ENCODE measurements around the gene CYTH4. TPM values are rescaled to one million over a fixed set of nuclear protein-coding genes. Genes with fewer than 3 reads are reported as not detected.
A peak's percentile ranks its signal among the peaks of the same experiment; 100 is the strongest.

Gene CYTH4
- total and polyA plus RNA-seq, 2 of the 13 experiments (the other 11 are each of a cell fraction or from before 2014, with no cell fraction given), result not detected

GRCh38 chr22:37267135-37267587, 15.1 kb upstream of the CYTH4 start (continued):
- TF ChIP-seq AKNA (CRISPR knock-in tag; IDR thresholded peaks at IDR 0.05; ENCODE audit: borderline replicate concordance), result no peak
- peak; percentile 61 for TF ChIP-seq RFX3 (CRISPR knock-in tag; IDR thresholded peaks at IDR 0.05)
- TF ChIP-seq ZNF589 (CRISPR knock-in tag; conservative IDR thresholded peaks at IDR 0.05), result no peak
- peak; percentile 45; the same call in 1 of the 2 replicates for TF ChIP-seq RAD21 (CRISPR knock-in tag; IDR thresholded peaks at IDR 0.05)
- no peak for TF ChIP-seq SATB2 (CRISPR knock-in tag; IDR thresholded peaks at IDR 0.05)
- peak; percentile 66 for TF ChIP-seq STAG1 (CRISPR knock-in tag; IDR thresholded peaks at IDR 0.05)
- 0 out of 2 replicates have a peak, but pooled peaks have one; percentile 23 for TF ChIP-seq ZNF547 (CRISPR knock-in tag; IDR thresholded peaks at IDR 0.05)

DNA sequence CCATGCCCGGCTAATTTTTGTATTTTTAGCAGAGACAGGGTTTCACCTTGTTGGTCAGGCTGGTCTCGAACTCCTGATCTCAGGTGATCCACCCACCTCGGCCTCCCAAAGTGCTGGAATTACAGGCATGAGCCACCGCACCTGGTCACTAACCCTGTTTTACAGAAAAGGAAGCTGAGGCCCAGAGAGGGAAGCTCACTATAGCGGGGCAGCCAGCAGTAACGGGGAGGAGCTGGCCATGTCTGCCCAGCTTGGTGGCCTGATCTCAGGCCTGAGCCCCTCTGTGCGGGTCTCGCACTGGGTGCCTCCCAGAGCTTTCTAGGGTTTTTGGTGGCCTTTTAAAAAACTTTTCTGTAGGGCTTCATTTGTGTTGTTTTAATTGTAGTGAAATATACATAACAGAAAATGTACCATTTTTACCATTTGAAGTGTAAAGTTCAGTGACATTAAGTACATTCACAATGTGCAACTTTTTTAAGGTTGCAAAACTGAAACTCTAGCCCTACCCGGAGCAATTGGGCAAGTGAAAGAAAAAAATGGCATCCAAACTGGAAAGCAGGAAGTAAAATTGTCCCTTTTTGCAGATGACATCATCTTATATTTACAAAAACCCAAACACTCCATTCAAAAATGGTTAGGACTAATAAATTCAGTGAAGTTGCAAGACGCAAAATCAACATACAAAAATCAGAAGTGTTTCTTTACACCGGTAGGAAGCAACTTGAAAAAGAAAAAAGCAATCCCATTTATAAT, 14.5 kb upstream of the CYTH4 start:
- Histone ChIP-seq H3K4me3 (replicated peaks in 1 of 3; ENCODE audit: insufficient read depth in 1 of 3, low read depth in 2 of 3, low read length in 3 of 3) (no peak overlapping the region), H3K4me1 (ENCODE audit: insufficient read depth, low read length) (0 out of 2 replicates have a peak, but pooled peaks cover 6% of the 10 kb centered on the region), H3K9ac (ENCODE audit: insufficient read depth, low read depth, low read length) (no peak overlapping the region), H3K4me2 (ENCODE audit: low read depth, low read length) (no peak overlapping the region), H3K79me2 (ENCODE audit: insufficient read depth, low read length) (no peaks in the 10 kb centered on the region), H3K9me3 (ENCODE audit: low read length) (peaks cover 9% of the 10 kb centered on the region), H3K27ac (ENCODE audit: extremely low read length, insufficient read depth, low read length) (no peak overlapping the region), H2AFZ (ENCODE audit: low read length) (no peak overlapping the region), H3K27me3 (ENCODE audit: control insufficient read depth in 1 of 2, insufficient read depth in 2 of 2, low read length in 2 of 2) (peaks cover 1 to 42% of the 10 kb centered on the region in 2 experiments; a peak in 4 of 5 replicates), H4K20me1 (ENCODE audit: insufficient read depth, low read length) (no peaks in the 10 kb centered on the region), H3K36me3 (replicated peaks in 1 of 2; ENCODE audit: control insufficient read depth in 1 of 2, insufficient read depth in 2 of 2, low read length in 2 of 2) (no peaks in the 10 kb centered on the region)
- ChIA-PET POLR2A (no interaction called here), CTCF (ENCODE audit: low intra/inter-chr PET ratio, low total read pairs) (interaction anchor here (1.6 kb wide), 1 partner anchor 190 kb away, joined by 16 read pairs; no protein-coding TSS in a partner anchor)
- in situ Hi-C loops (cut with HindIII; ENCODE audit: extremely low pct_ligation_motif_present, low pct_unique_long_range_greater_than_20kb) (no loop called here), intact Hi-C loops (cut with micrococcal nuclease; ENCODE audit: unreplicated experiment) (loop anchor here (5.0 kb wide), 1 partner anchor 189 kb away; no protein-coding TSS in a partner anchor)
- TF ChIP-seq ZNF468 (CRISPR knock-in tag; IDR thresholded peaks at IDR 0.05) (no peak), ATF7 (IDR thresholded peaks at IDR 0.05) (peak; percentile 79), ATF7 (CRISPR knock-in tag; IDR thresholded peaks at IDR 0.05) (no peak), ZNF768 (CRISPR knock-in tag; IDR thresholded peaks at IDR 0.05) (peak; percentile 60; the same call in 1 of the 2 replicates), ZNF775 (CRISPR knock-in tag; IDR thresholded peaks at IDR 0.05; ENCODE audit: borderline replicate concordance) (no peak)
- FAIRE-seq (no peak), ATAC-seq (no peak), DNase-seq (ENCODE audit: low spot score) (no peak)
- 46% methylated on average over 10 of the region's 11 CpGs for WGBS (ENCODE audit: low lambda C conversion rate)
- no TSS peak for BruUV-seq (replicated peaks)
